AG09309 (cell line): ENCODE measurements around the gene TNIK.

Experiments
- DNase-seq: peaks from one replicate; pipeline ENCODE4 v3.0.0-alpha.2; 2010; ENCODE audit warnings: low read depth
- H3K4me3 ChIP-seq: 2 replicates; pipeline ENCODE4 v1.5.1; 2011; ENCODE audit warnings: mild to moderate bottlenecking, low read depth, low read length, moderate library complexity; ENCODE audit not compliant: control insufficient read depth
- TF ChIP-seq, protein P1 (sequence below): IDR thresholded peaks from 2 replicates; pipeline ENCODE4 v1.5.1; 2011; ENCODE audit warnings: mild to moderate bottlenecking, low read depth, low read length, inconsistent platforms; ENCODE audit not compliant: insufficient read depth, control insufficient read depth; ENCODE audit errors: missing control alignments

Gene TNIK

DNA sequence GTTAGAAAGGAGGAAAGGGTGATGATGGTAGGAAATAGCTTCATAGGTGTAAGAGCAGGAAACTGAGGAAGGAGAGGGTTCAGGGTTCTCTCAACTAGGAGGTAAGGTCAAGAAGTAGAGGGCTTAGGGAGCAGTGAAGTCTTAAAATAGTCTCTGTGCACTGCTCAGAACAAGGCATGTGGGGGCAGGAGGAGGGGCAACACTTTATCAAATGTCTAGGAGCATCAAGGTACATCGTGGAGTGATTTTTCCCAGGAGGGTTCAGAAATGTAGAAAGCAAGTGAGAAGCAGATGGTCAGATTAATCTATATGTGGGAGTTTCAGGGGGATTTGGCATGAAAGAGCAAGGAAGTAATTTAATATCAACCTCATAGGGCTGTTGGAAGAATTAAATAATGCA, 58.8 kb downstream of the TNIK start:
- TF ChIP-seq, protein P1, sequence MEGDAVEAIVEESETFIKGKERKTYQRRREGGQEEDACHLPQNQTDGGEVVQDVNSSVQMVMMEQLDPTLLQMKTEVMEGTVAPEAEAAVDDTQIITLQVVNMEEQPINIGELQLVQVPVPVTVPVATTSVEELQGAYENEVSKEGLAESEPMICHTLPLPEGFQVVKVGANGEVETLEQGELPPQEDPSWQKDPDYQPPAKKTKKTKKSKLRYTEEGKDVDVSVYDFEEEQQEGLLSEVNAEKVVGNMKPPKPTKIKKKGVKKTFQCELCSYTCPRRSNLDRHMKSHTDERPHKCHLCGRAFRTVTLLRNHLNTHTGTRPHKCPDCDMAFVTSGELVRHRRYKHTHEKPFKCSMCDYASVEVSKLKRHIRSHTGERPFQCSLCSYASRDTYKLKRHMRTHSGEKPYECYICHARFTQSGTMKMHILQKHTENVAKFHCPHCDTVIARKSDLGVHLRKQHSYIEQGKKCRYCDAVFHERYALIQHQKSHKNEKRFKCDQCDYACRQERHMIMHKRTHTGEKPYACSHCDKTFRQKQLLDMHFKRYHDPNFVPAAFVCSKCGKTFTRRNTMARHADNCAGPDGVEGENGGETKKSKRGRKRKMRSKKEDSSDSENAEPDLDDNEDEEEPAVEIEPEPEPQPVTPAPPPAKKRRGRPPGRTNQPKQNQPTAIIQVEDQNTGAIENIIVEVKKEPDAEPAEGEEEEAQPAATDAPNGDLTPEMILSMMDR, result no peak
- H3K4me3 ChIP-seq, result no peak overlapping the region
- DNase-seq, result no peak

DNA sequence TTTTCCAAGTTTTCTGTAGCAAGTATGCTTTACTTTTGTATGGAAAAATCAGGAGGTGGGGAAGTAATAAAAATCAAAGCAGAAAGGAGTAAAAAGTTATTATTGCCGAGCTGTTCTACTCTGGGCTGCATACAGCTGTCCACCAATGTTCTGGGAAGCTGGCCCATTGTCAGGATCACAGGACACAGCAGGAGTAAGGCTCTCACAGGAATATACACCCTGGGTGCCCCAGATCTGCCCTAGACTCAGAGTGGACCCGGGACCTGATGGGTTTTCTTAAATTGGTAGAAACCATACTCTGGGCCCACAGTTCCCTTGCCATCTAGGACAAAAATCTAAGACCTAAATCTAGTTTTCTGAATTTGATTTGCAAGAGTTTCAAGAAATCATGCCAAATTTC, 60.4 kb downstream of the TNIK start:
- no peak overlapping the region for H3K4me3 ChIP-seq
- DNase-seq, result no peak
- TF ChIP-seq, protein P1, result no peak

DNA sequence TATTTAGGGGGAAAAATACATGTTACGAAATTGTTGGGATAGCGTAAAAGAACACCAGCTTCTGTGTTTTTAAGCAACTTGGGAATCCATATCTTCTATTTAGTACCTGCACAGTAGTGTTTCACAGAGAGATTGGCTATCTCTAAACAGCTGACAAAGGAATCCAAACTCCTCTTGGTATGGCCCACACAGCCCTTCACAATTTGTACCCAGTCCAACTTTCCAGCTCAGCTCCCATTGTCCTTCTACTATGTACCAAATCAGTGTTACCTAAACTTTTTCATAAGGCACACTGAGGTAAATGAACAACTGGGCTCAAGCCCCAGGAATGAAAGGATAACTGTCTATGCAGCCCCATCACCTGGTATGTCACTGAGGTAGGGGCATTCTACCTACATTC, 61.9 kb downstream of the TNIK start:
- no peak overlapping the region for H3K4me3 ChIP-seq
- no peak for DNase-seq
- TF ChIP-seq, protein P1, result no peak

DNA sequence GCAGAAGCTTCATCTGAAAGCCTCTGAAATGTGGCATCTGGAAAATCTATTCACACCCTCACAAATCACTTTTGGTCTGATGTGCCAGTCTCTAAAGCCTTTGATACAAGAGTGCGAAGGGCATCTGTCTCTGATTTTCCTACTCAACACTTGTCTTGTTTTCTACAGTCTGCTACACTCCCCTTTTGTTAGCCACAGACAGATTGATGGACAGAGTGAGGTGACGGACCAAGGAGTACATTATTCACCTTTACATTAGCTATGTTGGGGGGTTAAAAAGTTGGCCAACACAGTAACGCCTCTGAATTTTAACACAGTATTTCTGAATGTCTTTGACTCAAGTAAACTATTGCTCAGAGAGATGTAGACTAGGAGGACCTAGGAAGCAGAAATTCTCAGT, 63.1 kb downstream of the TNIK start:
- no peak overlapping the region for H3K4me3 ChIP-seq
- no peak for DNase-seq
- TF ChIP-seq, protein P1, result no peak

DNA sequence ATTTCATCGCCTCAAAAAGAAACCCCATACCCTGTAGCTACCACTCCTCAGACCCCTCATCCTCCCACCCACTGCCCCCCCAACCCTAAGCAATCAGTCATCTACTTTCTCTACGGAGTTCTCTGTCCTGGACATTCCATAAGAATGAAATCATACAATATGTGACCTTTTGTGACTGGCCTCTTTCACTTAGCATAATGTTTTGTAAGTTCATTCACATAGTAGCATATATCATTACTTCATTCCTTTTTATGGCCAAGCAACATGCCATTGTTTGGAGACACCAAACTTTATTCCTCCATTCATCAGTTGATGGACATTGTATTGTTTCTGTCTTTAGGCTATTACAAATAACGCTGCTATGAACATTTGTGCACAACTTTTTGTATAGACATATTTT, 64.2 kb downstream of the TNIK start:
- DNase-seq, result no peak
- TF ChIP-seq, protein P1, result no peak
- H3K4me3 ChIP-seq, result no peak overlapping the region

DNA sequence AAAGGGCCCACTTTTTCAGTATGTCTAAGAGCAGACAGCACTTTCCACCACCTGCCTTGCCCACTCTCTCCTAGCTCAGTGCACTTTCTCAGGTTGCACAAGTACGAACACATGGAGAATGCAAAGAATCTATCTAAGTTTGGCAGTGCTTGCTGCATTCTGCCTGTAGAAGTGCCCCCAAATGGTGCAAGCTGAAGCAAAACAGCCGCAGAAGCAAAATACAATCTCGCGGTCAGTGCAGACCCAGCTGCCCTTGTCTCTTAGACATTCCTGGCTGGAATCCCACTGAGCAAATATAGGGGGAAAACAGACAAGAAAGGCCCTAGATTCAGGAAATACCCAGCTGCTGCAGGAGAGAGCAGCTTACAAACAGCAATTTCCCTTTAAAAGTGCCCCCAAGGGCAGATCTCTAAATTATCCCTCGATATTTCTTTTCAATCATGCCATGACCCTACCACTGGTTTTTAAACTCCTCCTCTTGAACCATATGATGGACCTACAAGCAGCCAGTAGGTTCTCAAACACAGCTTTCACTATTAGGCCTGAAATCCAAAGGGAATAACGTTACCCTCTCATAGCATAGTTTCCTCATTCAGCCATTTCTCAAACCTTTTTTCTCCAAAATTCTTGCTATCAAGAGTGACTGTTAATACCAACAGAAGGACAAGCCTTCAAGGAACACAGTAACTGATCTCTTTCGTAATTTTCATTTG, 67.0 kb downstream of the TNIK start:
- no peak overlapping the region for H3K4me3 ChIP-seq
- no peak for DNase-seq
- TF ChIP-seq, protein P1, result no peak
